GM21423 (cell line): ENCODE measurements around the gene GP2.
"Not testable (repeated sequence)": the region's sequence is repeated elsewhere in the genome, so short reads cannot be mapped to it uniquely, and the experiment has no call there.

Experiments
- ATAC-seq: cut with Tn5 transposase; IDR thresholded peaks from one replicate; pipeline ENCODE4 v1.9.1; 2021; ENCODE audit warnings: mild to moderate bottlenecking, moderate library complexity; ENCODE audit not compliant: unreplicated experiment

Gene GP2

DNA sequence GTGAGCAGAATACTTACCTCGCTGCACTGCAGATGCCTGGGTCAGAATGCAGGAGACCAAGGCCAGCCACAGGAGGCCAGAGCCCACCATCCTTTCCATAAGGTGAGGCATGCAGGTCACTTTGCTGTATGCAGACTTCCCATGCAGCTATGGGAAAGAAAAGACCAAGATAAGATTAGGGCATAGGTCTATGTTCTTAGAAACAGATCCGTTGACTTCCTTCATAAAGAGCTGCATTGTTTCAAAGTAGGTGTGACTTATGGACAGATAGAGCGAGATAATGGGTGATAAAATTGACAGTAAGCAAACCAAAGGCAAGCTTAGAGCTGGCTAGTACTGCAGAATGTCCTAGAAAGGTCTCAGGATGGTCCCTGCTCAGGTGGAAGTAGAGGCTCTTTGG, 992 bp downstream of the GP2 start:
- ATAC-seq, result no peak

DNA sequence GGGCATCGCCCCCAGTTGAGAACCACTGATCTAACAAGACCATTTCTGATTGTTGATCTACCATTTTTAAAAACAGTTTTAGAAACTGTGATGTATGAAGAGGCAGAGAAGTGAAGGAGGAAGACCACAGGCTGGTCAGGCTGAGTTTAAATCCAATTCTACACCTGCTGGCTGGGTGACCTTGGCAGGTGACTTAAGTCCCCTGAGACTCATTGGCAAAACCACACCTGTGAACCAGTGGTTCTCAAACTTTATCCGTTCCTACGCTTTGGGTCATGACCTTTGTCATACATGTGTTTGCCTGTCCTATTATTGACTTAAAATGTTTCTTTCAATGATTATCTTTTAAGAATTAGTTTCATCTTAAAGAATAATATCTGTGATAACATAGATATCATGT, 2.3 kb downstream of the GP2 start:
- no peak for ATAC-seq

DNA sequence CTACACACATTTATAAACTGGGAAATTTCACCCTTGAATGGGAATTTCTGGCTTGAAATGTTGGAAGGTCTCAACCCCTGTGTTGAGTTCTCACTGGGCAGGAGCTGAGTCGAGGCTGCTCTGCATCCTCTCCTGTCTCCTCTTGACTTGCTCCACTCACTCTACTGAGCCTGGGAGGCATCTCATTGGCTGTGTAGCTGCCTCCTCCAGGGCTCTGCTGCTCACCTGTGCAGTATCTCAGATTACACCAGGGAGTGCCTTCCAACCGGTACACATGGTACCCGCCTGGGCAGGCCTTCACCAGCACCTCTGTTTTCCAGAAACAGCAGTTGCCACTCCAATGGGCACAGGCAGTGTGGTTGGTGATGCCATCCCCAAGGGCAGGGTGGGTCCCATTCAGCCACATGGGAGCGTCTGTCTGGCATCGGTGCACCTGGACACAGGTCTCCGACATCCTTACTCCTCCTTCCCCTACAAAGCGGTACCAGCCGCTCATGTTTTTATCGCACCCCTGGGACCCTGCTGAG, 3.7 kb downstream of the GP2 start:
- ATAC-seq, result no peak

DNA sequence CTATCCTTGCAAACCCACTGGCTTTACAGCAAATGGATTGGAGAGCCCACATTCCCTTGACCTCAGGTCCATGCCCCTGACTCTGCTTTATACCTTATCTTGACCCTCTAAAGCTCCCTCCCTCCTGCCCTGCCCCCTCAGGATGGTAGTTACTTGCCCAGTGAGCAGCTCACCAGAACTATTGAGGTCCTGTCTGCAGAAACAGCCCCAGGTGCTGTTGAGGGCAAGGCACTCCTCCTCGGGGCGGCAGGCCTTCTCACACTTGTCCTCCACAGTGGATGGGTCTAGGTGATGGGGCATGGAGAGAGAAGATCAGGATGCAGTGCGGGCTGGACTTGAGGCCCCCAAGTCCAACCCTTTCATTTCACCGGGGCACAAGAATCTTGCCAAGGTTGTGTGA, 4.6 kb downstream of the GP2 start:
- no peak for ATAC-seq

DNA sequence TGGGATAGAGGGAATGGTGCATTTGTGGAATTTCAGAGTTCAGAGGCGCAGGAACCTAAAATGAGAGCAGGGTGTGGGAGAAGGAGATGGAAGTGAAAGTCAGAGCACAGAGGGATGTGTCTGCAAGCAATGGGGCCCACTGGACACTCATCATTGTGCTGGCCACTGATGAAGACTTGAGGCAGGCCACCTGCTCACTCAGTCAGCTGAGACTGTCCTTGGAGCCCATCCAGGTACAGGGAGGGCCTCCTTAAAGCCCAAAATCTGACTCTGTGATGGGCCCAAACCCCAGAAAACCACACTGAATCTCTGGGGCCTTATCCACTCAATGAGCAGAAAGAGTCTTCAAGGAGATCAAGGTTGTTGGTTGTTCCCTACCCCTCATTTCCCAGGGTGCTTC, 5.6 kb downstream of the GP2 start:
- ATAC-seq, result no peak

DNA sequence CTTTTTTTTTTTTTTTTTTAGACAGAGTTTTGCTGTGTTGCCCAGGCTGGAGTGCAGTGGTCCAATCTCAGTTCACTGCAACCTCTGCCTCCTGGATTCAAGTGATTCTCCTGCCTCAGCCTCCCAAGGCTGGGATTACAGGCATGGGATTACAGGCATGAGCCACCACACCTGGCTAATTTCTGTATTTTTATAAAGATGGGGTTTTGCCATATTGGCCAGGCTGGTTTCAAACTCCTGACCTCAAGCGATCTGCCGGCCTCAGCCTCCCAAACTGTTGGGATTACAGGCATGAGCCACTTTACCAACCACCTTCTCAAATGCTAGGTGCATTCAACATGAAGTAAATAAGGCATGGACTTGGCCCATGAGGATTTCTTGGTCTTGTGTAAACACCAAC, 6.3 kb downstream of the GP2 start:
- ATAC-seq, result not testable (repeated sequence)

DNA sequence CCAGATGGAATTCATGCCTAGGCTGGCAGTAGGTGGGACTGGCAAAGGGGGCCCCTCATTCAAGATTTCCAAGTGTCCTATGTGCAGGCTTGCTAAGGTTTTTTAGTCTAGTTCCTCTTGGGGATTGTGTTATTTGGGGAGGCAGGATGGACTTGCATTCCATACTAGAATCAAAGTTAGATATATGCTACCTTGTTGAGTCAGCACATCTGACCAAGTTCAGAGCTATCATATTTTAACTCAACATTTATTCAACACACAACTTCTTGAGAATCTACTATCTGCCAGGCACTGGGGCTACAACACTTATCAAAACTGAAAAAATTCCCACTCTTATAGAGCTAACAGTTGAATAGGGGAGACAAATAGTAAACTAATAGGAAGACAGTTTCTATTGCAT, 6.7 kb downstream of the GP2 start:
- ATAC-seq, result no peak

DNA sequence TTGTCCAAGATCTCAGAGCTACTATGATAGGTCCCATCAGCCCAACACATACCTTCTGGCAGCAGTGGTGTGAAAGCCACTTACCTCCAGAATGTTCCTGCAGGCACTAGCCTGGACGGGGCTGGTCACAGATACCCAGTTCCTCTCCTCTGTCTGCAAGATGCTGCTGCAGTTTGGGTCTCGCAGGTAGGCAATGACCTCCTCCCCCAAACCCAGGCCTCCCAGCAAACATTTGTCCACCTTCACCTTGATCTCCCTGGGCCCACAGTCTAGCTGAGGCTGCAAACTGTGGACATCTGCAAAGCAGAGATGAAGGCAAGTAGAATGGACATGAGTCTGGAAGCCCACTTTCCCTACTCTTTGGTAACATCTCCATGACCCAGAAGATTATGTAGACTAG, 7.1 kb downstream of the GP2 start:
- ATAC-seq, result no peak

DNA sequence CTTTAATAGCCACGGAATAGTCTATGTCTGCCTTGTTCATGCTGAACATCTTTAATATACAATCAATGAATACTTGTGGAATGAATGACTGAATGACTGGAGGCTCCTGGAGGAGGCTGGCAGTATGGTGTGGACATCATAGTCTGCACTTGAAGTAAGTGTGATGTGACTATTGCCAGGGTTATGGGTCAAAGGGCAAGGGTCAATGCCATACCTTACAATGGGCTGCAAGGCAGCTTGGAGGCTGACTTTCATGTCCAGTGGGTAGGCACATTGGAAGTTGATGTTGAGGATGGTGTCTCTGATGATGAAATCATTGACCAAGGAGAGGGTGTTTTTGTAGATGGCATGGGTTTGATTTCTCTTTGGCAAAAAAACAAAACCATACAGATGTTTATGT, 7.9 kb downstream of the GP2 start:
- no peak for ATAC-seq

DNA sequence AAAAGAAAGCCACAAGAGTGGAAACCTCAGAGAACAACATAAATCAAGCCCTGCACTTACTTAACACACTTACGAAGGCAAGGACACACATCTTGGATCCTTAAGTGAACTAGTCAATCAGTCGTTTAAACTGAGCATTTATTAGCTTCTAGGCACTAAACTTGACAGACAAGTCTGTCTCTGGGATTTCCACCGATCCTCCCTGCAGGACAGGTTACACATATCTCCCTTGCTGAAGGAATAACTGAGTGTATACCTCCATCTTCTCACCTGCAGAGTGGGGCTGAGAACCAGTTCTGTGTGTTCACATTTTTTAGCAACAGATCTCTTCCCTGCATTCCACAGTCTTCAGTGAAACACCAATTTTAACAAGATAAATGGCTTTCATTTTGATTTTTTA, 8.9 kb downstream of the GP2 start:
- ATAC-seq, result no peak

DNA sequence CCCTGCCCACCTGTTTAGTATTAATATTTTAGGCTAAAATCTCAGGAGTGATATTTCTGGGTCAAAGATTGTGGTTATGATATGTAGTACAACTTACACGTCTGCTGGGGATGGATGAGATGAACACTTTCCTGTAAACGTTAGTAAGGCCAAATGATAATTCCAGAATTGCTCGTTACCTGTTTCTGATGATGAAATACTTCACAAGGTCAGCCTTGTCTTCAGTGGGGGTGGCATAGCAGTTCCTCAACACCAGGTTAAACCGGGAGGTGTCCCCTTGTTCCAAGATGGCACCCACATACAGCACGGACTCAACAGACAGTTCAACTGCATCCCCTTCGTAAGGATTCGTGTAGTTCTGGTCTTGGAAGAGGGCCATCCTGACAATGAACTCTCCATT, 9.3 kb downstream of the GP2 start:
- no peak for ATAC-seq

DNA sequence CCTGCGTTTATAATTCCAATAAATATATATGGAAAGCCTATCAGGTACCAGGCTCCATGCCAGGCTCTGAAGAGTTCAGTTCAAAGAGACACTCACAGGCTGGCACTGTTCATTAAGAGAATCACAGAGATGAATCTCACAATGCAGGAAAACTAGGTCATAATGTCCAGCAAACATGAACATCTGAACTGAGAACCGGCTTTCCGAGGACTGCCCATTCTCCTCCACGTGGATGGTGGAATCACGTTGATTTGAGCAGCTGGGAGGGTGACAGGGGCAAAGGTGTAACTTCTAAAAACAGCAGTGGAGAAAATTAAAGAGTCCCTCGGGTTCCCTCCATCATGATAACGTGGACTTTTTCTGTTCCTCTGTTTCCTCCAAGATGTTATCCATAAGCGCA, 10.2 kb downstream of the GP2 start:
- no peak for ATAC-seq

DNA sequence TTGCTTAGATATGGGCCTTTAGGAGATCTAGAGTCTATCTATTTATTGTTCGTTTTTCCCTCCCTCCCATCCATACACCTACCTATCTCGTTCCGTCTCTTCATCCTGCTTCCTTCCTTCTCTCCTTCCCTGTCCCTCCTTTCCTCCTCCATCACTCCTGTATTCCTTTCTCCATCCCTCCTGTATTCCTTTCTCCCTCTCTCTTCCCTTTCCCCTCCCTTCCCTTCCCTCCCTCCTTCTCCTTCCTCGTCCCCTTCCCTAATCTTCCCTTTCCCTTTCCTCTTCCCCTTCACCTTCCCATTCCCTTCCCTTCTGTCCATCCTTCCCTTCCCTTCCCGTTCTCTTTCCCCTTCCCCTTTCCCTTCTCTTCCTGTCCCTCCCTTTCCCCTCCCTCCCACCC, 10.6 kb downstream of the GP2 start:
- ATAC-seq, result no peak

DNA sequence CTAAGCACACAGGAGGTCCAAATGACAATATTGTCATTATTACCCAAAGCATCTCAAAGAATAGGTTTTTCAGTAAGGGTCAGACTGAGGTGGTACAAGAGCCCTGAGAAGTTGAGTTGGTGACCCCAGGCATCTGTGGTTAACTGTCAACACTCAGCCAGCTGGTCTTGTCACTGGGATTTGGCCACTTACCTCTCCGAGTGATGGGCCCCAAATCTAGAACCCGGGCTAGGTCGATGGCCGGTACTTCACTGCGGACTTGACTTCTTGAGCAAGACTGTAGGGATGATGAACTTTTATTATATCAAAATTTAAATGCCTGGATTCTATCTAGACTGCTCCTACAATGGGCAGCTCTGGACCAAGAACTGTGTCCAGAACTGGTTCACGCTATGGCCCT, 11.5 kb downstream of the GP2 start:
- no peak for ATAC-seq

DNA sequence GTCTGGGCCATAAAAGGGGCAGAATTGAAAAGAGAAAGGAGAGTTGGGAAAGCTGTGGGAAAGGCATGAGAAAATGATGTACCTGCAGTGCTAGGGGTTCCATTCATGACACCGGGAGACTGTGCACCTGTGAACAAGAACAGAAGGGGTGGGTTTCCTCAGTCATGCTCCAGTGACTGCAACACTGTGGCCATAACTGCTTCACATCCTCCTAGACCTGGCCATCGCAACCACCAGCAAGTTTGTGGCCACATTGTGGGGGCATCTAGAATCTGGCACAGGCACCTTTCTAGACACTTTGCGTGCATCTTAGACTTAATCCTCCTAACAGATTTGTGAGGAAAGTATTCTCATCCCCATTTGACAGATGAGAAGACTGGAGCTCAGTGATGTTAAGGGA, 12.7 kb downstream of the GP2 start:
- no peak for ATAC-seq

DNA sequence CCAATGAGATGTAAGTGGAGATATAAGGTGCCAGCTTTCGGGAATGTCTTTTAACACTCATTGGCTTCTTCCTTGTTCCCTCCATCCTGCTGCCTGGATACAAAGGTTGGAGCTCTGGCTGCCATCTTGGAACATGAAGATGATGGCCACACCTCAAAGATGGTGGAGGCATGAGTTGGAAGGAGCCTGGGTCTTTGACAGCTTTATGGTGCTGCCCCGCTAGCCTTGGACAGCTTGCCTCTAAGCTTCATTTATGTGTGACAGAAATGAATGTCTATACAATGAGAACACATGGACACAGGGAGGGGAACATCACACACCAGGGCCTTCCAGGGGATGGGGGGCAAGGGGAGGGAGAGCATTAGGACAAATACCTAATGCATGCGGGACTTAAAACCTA, 13.6 kb downstream of the GP2 start:
- no peak for ATAC-seq

DNA sequence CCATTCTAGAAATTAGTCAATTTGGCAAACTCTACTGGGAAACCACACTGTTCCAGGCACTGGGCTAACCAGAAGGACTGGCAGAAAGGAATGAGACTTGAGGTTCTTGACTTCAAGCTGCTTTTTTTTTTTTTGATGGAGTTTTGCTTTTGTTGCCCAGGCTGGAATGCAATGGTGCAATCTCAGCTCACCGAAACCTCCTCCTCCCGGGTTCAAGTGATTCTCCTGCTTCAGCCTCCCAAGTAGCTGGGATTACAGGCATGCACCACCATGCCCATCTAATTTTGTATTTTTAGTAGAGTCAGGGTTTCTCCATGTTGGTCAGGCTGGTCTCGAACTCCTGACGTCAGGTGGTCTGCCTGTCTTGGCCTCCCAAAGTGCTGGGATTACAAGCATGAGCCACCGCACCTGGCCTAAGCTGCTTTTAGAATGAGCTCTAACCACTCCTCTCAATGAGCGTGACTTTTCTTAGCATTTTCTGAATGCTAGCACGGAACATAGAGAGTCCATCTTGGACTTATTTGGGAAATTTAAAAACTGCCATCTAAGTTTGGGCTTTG, 14.7 kb downstream of the GP2 start:
- ATAC-seq, result not testable (repeated sequence)

DNA sequence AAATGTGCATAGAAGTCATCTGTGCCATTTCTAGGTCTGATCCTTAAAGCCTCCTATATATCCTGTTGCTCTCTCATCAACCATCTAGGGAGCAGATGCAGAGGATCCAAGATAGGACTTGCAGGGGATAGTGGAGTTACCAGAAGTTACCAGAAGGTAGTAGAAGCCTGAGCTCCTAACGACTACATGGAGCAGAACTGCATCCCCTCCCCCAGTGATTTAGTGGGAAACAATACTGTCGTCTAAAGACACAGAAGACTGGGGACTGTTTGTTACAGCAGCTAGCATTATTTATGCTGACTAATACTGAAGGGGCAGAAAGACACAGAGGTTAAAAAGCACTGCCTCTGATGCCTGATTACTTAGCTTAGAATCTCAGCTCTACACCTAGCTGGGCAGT, 15.8 kb downstream of the GP2 start:
- ATAC-seq, result no peak

DNA sequence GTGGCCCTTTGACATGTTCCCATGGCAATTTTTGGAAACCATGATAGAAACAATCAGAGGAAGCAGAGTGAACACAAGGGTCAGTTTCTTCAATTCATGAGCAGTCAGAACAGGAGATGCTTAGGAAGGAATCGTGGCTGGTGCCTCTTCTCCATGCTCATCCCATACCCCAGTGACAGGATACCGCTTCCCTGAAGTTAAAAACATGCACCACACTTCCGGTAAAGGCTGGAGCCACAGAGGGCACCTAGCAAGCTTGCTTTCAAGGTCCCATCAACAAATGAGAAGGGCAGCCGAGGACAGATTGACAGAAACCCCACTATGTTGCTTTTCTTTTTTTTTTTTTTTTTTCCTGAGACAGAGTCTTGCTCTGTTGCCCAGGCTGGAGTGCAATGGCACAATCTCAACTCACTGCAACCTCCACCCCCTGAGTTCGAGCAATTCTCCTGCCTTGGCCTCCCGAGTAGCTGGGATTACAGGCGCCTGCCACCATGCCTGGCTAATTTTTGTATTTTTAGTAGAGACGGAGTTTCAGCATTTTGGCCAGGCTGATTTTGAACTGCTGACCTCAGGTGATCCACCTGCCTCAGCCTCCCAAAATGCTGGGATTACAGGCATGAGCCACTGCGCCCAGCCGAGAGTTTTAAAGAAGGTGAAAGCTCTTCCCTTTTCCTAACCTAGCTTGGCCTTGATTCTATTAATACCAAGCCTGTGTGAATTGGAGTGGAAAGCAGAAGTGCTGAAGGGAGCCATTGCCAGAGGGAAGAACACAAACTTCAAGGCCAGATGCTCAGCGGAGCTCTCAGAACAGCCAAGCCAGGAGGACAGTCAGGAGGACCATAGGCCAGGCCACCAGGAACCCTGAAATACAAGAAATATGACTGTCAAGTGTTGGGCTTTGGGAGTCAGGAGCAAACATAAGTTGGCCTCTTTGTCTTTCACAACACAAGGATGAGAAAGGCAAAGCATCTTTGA, 16.6 kb downstream of the GP2 start:
- ATAC-seq, result no peak

DNA sequence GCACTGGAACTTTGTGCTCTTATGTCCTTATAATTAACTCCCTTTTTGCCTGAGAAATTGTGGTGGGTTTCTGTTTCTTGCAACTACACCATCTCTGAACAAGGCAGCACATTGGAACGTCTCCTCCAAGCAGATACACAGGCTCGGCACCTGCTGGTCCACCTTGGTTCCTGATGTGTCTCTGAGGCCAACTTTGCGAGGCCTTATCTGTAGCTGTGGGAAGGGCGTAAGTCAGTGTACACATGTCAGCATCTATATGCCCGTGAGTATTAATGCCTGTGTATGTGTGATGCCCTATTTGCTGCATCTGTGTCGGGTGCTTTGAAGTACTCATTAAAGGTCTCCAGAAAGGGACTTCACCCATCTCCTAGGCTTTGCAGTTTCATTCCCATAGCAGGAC, 17.5 kb downstream of the GP2 start:
- ATAC-seq, result no peak

DNA sequence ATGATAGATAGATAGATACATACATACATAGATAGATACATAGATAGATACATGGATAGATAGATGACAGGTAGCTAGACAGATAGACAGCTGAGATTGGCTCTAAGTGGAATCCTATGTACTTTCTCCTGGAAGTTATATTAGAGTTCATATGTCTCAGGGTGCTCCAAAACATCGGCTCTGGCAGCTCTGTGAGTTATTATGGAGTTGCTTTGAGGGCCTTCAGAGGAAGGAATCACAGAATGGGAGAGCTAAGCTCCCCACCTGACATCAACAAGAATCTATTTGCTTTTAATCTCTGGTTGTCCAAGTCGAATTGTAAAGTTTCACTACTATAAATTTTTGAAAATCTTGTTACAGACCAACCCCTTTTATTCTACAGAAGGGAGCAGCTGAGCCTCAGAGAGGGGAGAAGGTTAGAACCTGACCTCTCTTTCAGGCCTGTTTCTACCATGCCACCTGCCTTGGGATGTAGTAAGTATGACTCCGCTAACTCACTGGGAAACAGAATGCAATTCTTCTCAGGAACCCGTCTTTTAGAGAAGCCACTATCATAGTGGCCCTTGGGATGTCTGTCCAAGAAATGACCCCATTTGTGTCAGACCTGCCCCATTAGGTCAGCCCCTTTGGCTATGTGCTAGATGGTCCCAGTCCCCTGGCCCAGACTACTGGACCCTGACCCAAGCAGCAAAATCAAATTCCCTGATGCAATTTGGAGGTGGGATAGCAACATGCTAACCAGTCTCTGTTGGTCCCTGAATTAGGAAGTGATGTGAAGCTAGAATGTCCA, 18.3 kb downstream of the GP2 start:
- no peak for ATAC-seq

DNA sequence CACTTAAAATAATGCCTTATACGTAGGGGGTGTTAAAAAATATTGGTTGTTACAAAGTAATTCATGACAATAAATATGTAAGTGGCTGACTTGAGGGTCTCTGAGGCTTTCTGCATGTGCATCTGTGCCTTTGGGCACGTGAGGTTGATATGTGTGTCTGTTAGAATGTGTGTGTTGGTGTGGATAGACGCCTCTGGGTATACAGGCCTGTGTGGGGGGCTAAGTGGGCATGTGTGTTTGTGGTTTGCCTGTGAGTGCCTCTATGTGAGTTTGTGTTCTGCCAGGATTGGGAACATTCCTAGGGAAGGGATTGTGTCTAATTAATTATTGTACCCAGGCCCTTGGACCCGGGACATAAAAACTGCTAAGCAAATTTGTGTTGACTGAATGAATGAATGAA, 19.0 kb downstream of the GP2 start:
- no peak for ATAC-seq
